Neural cell (in vitro differentiated cells): ENCODE results near the gene RBMS3. TPM values are rescaled to one million over a fixed set of nuclear protein-coding genes. Genes with fewer than 3 reads are reported as not detected.
"Not testable (repeated sequence)": the region's sequence is repeated elsewhere in the genome, so short reads cannot be mapped to it uniquely, and the experiment has no call there.

ENCODE experiments used
- H2AFZ ChIP-seq: fragments of 200-600, 300-800 bp; sonication (generic), shearing (Covaris generic); 2 replicates; pipeline ENCODE4 v1.6.0; 2014; ENCODE audit warnings: low read depth, mild to moderate bottlenecking, antibody characterized with exemption, low read length, moderate library complexity
- H3F3A ChIP-seq: fragments of 200-600 bp; shearing (Covaris generic); 2 replicates; pipeline ENCODE4 v1.6.1; 2016; ENCODE audit warnings: mild to moderate bottlenecking, moderate library complexity, mixed read lengths, antibody characterized with exemption, low read length; ENCODE audit not compliant: insufficient read depth, poor library complexity, severe bottlenecking
- H3K27ac ChIP-seq: fragments of 200-600, 300-800 bp; sonication (generic), shearing (Covaris generic); 2 replicates; pipeline ENCODE4 v1.5.1; 2014; ENCODE audit warnings: mild to moderate bottlenecking, low read length, moderate library complexity
- H3K27me3 ChIP-seq: fragments of 300-800, 200-600 bp; sonication (generic), shearing (Covaris generic); 2 replicates; pipeline ENCODE4 v1.6.0; 2014; ENCODE audit warnings: mild to moderate bottlenecking, low read depth, low read length, moderate library complexity; ENCODE audit not compliant: insufficient read depth
- H3K36me3 ChIP-seq: fragments of 300-800, 200-600 bp; sonication (generic), shearing (Covaris generic); 2 replicates; pipeline ENCODE4 v1.5.1; 2014; ENCODE audit warnings: mild to moderate bottlenecking, antibody characterized with exemption, low read length, moderate library complexity; ENCODE audit not compliant: insufficient read depth
- H3K4me2 ChIP-seq: fragments of 300-800, 200-600 bp; sonication (generic), shearing (Covaris generic); 2 replicates; pipeline ENCODE4 v1.6.0; 2014; ENCODE audit warnings: mild to moderate bottlenecking, low read length
- H3K4me3 ChIP-seq: fragments of 300-800, 200-600 bp; sonication (generic), shearing (Covaris generic); 2 replicates; pipeline ENCODE4 v1.5.1; 2014; ENCODE audit warnings: mild to moderate bottlenecking, low read length, moderate library complexity
- H3K79me2 ChIP-seq: fragments of 200-600 bp; shearing (Covaris generic); replicated peaks from 2 replicates; pipeline ENCODE4 v1.6.0; 2014; ENCODE audit warnings: mild to moderate bottlenecking, low read length, moderate library complexity; ENCODE audit not compliant: insufficient read depth
- H3K9ac ChIP-seq: fragments of 300-800, 200-600 bp; sonication (generic), shearing (Covaris generic); 2 replicates; pipeline ENCODE4 v1.6.1; 2016; ENCODE audit warnings: mild to moderate bottlenecking, low read length, mixed read lengths
- H3K9me2 ChIP-seq: fragments of 200-600 bp; shearing (Covaris generic); 2 replicates; pipeline ENCODE4 v1.6.1; 2016; ENCODE audit warnings: mild to moderate bottlenecking, low read length, mixed read lengths; ENCODE audit not compliant: insufficient read depth
- H3K9me3 ChIP-seq: fragments of 200-600, 300-800 bp; sonication (generic), shearing (Covaris generic); 2 replicates; pipeline ENCODE4 v1.6.1; 2016; ENCODE audit warnings: mild to moderate bottlenecking, mixed run types, low read length, moderate library complexity, mixed read lengths
- H4K20me1 ChIP-seq: fragments of 200-600 bp; shearing (Covaris generic); 2 replicates; pipeline ENCODE4 v1.6.1; 2016; ENCODE audit warnings: mild to moderate bottlenecking, mixed run types; ENCODE audit not compliant: insufficient read depth
- CTCF ChIP-seq: fragments of 450-650 bp; IDR thresholded peaks from 2 replicates; pipeline ENCODE4 v1.5.1; 2014; ENCODE audit warnings: antibody characterized with exemption, mild to moderate bottlenecking, moderate library complexity; ENCODE audit not compliant: poor library complexity, severe bottlenecking
- EP300 ChIP-seq: fragments of 450-650 bp; conservative IDR thresholded peaks from 2 replicates; pipeline ENCODE4 v1.6.1; 2014; ENCODE audit warnings: antibody characterized with exemption, mild to moderate bottlenecking, moderate library complexity; ENCODE audit not compliant: poor library complexity, severe bottlenecking
- EZH2 ChIP-seq: fragments of 200-600, 300-800 bp; shearing (Covaris generic), sonication (generic); IDR thresholded peaks from 2 replicates; pipeline ENCODE4 v1.6.1; 2014; ENCODE audit warnings: antibody characterized with exemption, low read length, borderline replicate concordance, mild to moderate bottlenecking; ENCODE audit not compliant: insufficient read depth, poor library complexity, severe bottlenecking
- MXI1 ChIP-seq: fragments of 450-650 bp; conservative IDR thresholded peaks from 2 replicates; pipeline ENCODE4 v1.6.1; 2014; ENCODE audit warnings: antibody characterized with exemption, mild to moderate bottlenecking; ENCODE audit not compliant: poor library complexity, severe bottlenecking
- POLR2AphosphoS5 ChIP-seq: IDR thresholded peaks from 2 replicates; pipeline ENCODE4 v1.6.1; 2012
- RAD21 ChIP-seq: fragments of 450-650 bp; conservative IDR thresholded peaks from 2 replicates; pipeline ENCODE4 v1.6.1; 2014; ENCODE audit warnings: antibody characterized with exemption, mild to moderate bottlenecking, moderate library complexity
- REST ChIP-seq: IDR thresholded peaks from 2 replicates; pipeline ENCODE4 v1.6.1; 2012; ENCODE audit warnings: borderline replicate concordance
- SMC3 ChIP-seq: fragments of 450-650 bp; conservative IDR thresholded peaks from 2 replicates; pipeline ENCODE4 v1.6.1; 2014; ENCODE audit warnings: antibody characterized with exemption, mild to moderate bottlenecking, moderate library complexity; ENCODE audit not compliant: poor library complexity
- TAF1 ChIP-seq: IDR thresholded peaks from 2 replicates; pipeline ENCODE4 v1.6.1; 2012; ENCODE audit warnings: low read depth
- polyA plus RNA-seq: library from polyadenylated mRNA; depleted of rRNA; stranded (reverse); fragments of >200 nt; gene quantifications from 2 replicates; pipeline ENCODE4 v1.2.3, GENCODE V29; 2014

The RBMS3 gene
- polyA plus RNA-seq, 1 donor from 2014 or later: 0.53 TPM

DNA sequence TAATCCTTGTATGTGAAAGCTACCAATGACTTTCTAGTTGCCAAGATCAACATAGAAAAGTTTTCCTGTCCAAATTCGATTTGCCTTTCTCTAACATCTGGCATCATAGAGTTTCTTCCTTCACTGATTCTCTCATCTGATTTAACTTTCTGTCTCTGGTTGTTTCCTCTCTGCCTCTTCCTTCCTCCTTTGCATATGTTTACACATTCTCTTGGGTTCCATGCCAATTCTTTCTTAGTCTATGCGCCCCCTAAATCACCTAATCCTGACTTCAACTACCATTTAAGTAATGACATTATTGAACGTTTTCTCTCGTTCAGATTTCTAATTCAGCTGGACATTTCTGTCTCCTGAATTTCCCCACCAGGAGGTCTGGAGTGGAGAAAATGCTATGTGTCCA lies 763.6 kb downstream of the RBMS3 start:
- Histone ChIP-seq H3K27ac (no peak overlapping the region), H3K36me3 (no peaks in the 10 kb centered on the region), H3K79me2 (no peaks in the 10 kb centered on the region), H3K9me2 (no peaks in the 10 kb centered on the region), H2AFZ (no peak overlapping the region), H3K9me3 (no peaks in the 10 kb centered on the region), H3K27me3 (no peaks in the 10 kb centered on the region), H3K4me2 (no peak overlapping the region), H3K4me3 (no peak overlapping the region), H4K20me1 (no peaks in the 10 kb centered on the region), H3K9ac (no peak overlapping the region), H3F3A (no peaks in the 10 kb centered on the region)
- TF ChIP-seq CTCF (no peak), POLR2AphosphoS5 (no peak), EP300 (no peak), TAF1 (no peak), RAD21 (no peak), SMC3 (no peak), MXI1 (no peak), REST (no peak), EZH2 (no peak)

GRCh38 chr3:30048431-30048830 lies 767.6 kb downstream of the RBMS3 start:
- TF ChIP-seq EP300 (no peak), RAD21 (no peak), CTCF (no peak), REST (no peak), POLR2AphosphoS5 (no peak), EZH2 (no peak), SMC3 (no peak)
- H3K27me3 ChIP-seq: no peaks in the 10 kb centered on the region
- no peaks in the 10 kb centered on the region for H3F3A ChIP-seq
- no peak overlapping the region for H3K4me2 ChIP-seq
- H3K27ac ChIP-seq: no peak overlapping the region
- H3K79me2 ChIP-seq: no peaks in the 10 kb centered on the region
- H3K9me2 ChIP-seq: no peaks in the 10 kb centered on the region
- H3K4me3 ChIP-seq: no peak overlapping the region
- H2AFZ ChIP-seq: no peak overlapping the region
- H3K36me3 ChIP-seq: no peaks in the 10 kb centered on the region
- no peaks in the 10 kb centered on the region for H4K20me1 ChIP-seq
- H3K9me3 ChIP-seq: no peaks in the 10 kb centered on the region
- no peak overlapping the region for H3K9ac ChIP-seq

DNA sequence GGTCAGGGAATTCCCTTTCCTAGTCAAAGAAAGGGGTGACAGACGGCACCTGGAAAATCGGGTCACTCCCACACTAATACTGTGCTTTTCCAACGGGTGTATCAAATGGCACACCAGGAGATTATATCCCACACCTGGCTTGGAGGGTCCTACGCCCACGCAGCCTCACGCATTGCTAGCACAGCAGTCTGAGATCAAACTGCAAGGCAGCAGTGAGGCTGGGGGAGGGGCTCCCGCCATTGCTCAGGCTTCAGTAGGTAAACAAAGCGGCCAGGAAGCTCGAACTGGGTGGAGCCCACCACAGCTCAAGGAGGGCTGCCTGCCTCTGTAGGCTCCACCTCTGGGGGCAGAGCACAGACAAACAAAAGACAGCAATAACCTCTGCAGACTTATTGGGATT lies 769.2 kb downstream of the RBMS3 start:
- not testable (repeated sequence) for H4K20me1 ChIP-seq, H3K9me2 ChIP-seq, H3F3A ChIP-seq, H3K4me2 ChIP-seq, H3K9ac ChIP-seq, H3K79me2 ChIP-seq, H3K4me3 ChIP-seq, H2AFZ ChIP-seq, H3K27me3 ChIP-seq, H3K9me3 ChIP-seq, H3K27ac ChIP-seq, H3K36me3 ChIP-seq
